NB4 (cell line): ENCODE results near the gene UPP2.

Experiments used
- CTCF ChIP-seq: IDR thresholded peaks from one replicate; pipeline ENCODE4 v1.5.1; 2012; ENCODE audit warnings: low read depth, low read length
- MAX ChIP-seq: IDR thresholded peaks from 2 replicates; pipeline ENCODE4 v1.6.1; 2011; ENCODE audit warnings: low read depth, low read length
- MYC ChIP-seq: IDR thresholded peaks from 2 replicates; pipeline ENCODE4 v1.6.1; 2011; ENCODE audit warnings: low read depth, low read length
- POLR2A ChIP-seq: IDR thresholded peaks from 2 replicates; pipeline ENCODE4 v1.6.1; 2011; ENCODE audit warnings: mild to moderate bottlenecking; ENCODE audit not compliant: insufficient read length; ENCODE audit errors: extremely low read depth

GRCh38 chr2:158144914-158145625 lies 43.4 kb downstream of the UPP2 start:
- TF ChIP-seq CTCF (no peak), POLR2A (no peak), MAX (no peak), MYC (no peak)
